Measurements from ENCODE around the gene CCDC192.
"Not testable (repeated sequence)": the region's sequence is repeated elsewhere in the genome, so short reads cannot be mapped to it uniquely, and the experiment has no call there.

CCDC192 gene

GRCh38 chr5:127679691-127680330, 23.4 kb upstream of the CCDC192 start:
- not testable (repeated sequence) for H3K36me3 ChIP-seq (ENCODE audit: control insufficient read depth, insufficient read depth, low read length); H3K9me3 ChIP-seq (ENCODE audit: control insufficient read depth, insufficient read depth, low read length)

GRCh38 chr5:127680595-127680994, 22.6 kb upstream of the CCDC192 start:
- Histone ChIP-seq H3K9ac (ENCODE audit: low read depth, low read length) (no peak overlapping the region), H3K4me3 (ENCODE audit: low read depth, low read length) (no peak overlapping the region), H3K27ac (ENCODE audit: low read depth, low read length) (no peak overlapping the region), H3K9me3 (ENCODE audit: control insufficient read depth, insufficient read depth, low read length) (no peaks in the 10 kb centered on the region), H3K36me3 (ENCODE audit: control insufficient read depth, insufficient read depth, low read length) (no peaks in the 10 kb centered on the region), H3K27me3 (ENCODE audit: control insufficient read depth, insufficient read depth, low read length) (no peaks in the 10 kb centered on the region), H3K4me1 (ENCODE audit: control insufficient read depth, insufficient read depth, low read length) (no peaks in the 10 kb centered on the region)

More at GRCh38 chr5:127679691-127680330, 23.4 kb upstream of the CCDC192 start:
- not testable (repeated sequence) for H3K4me1 ChIP-seq (ENCODE audit: control insufficient read depth, insufficient read depth, low read length); H3K9ac ChIP-seq (ENCODE audit: low read depth, low read length); H3K27ac ChIP-seq (ENCODE audit: low read depth, low read length); H3K27me3 ChIP-seq (ENCODE audit: control insufficient read depth, insufficient read depth, low read length); H3K4me3 ChIP-seq (ENCODE audit: low read depth, low read length)

GRCh38 chr5:127683008-127683407, 20.2 kb upstream of the CCDC192 start:
- H3K4me1 ChIP-seq (ENCODE audit: control insufficient read depth, insufficient read depth, low read length): no peaks in the 10 kb centered on the region
- no peaks in the 10 kb centered on the region for H3K36me3 ChIP-seq (ENCODE audit: control insufficient read depth, insufficient read depth, low read length)
- H3K27ac ChIP-seq (ENCODE audit: low read depth, low read length): no peak overlapping the region
- no peak overlapping the region for H3K9ac ChIP-seq (ENCODE audit: low read depth, low read length)
- no peak overlapping the region for H3K4me3 ChIP-seq (ENCODE audit: low read depth, low read length)
- H3K27me3 ChIP-seq (ENCODE audit: control insufficient read depth, insufficient read depth, low read length): no peaks in the 10 kb centered on the region
- no peaks in the 10 kb centered on the region for H3K9me3 ChIP-seq (ENCODE audit: control insufficient read depth, insufficient read depth, low read length)

GRCh38 chr5:127684726-127685467, 18.3 kb upstream of the CCDC192 start:
- no peaks in the 10 kb centered on the region for H3K36me3 ChIP-seq (ENCODE audit: control insufficient read depth, insufficient read depth, low read length)
- no peak overlapping the region for H3K9ac ChIP-seq (ENCODE audit: low read depth, low read length)
- H3K9me3 ChIP-seq (ENCODE audit: control insufficient read depth, insufficient read depth, low read length): no peaks in the 10 kb centered on the region
- no peaks in the 10 kb centered on the region for H3K4me1 ChIP-seq (ENCODE audit: control insufficient read depth, insufficient read depth, low read length)
- H3K4me3 ChIP-seq (ENCODE audit: low read depth, low read length): no peak overlapping the region
- no peaks in the 10 kb centered on the region for H3K27me3 ChIP-seq (ENCODE audit: control insufficient read depth, insufficient read depth, low read length)
- no peak overlapping the region for H3K27ac ChIP-seq (ENCODE audit: low read depth, low read length)

- no peaks in the 10 kb centered on the region for H3K9me3 ChIP-seq (ENCODE audit: control insufficient read depth, insufficient read depth, low read length)
- no peaks in the 10 kb centered on the region for H3K4me1 ChIP-seq (ENCODE audit: control insufficient read depth, insufficient read depth, low read length)
- H3K27me3 ChIP-seq (ENCODE audit: control insufficient read depth, insufficient read depth, low read length): no peaks in the 10 kb centered on the region
- H3K9ac ChIP-seq (ENCODE audit: low read depth, low read length): no peak overlapping the region
- H3K4me3 ChIP-seq (ENCODE audit: low read depth, low read length): no peak overlapping the region
- H3K27ac ChIP-seq (ENCODE audit: low read depth, low read length): no peak overlapping the region
- H3K36me3 ChIP-seq (ENCODE audit: control insufficient read depth, insufficient read depth, low read length): no peaks in the 10 kb centered on the region
These were observed 17.5 kb upstream of the CCDC192 start for GRCh38 chr5:127685662-127686061.

- H3K27ac ChIP-seq (ENCODE audit: low read depth, low read length): no peak overlapping the region
- H3K9ac ChIP-seq (ENCODE audit: low read depth, low read length): no peak overlapping the region
- H3K9me3 ChIP-seq (ENCODE audit: control insufficient read depth, insufficient read depth, low read length): no peaks in the 10 kb centered on the region
- H3K27me3 ChIP-seq (ENCODE audit: control insufficient read depth, insufficient read depth, low read length): no peaks in the 10 kb centered on the region
- H3K4me3 ChIP-seq (ENCODE audit: low read depth, low read length): no peak overlapping the region
- H3K36me3 ChIP-seq (ENCODE audit: control insufficient read depth, insufficient read depth, low read length): no peaks in the 10 kb centered on the region
- no peaks in the 10 kb centered on the region for H3K4me1 ChIP-seq (ENCODE audit: control insufficient read depth, insufficient read depth, low read length)
These were observed 16.8 kb upstream of the CCDC192 start for GRCh38 chr5:127686424-127686823.

GRCh38 chr5:127694518-127695171, 8.5 kb upstream of the CCDC192 start:
- Histone ChIP-seq H3K27ac (ENCODE audit: low read depth, low read length) (no peak overlapping the region), H3K27me3 (ENCODE audit: control insufficient read depth, insufficient read depth, low read length) (no peaks in the 10 kb centered on the region), H3K9me3 (ENCODE audit: control insufficient read depth, insufficient read depth, low read length) (no peaks in the 10 kb centered on the region), H3K4me3 (ENCODE audit: low read depth, low read length) (no peak overlapping the region), H3K36me3 (ENCODE audit: control insufficient read depth, insufficient read depth, low read length) (no peaks in the 10 kb centered on the region), H3K4me1 (ENCODE audit: control insufficient read depth, insufficient read depth, low read length) (no peaks in the 10 kb centered on the region), H3K9ac (ENCODE audit: low read depth, low read length) (no peak overlapping the region)

- Histone ChIP-seq H3K9me3 (ENCODE audit: control insufficient read depth, insufficient read depth, low read length) (no peaks in the 10 kb centered on the region), H3K27ac (ENCODE audit: low read depth, low read length) (no peak overlapping the region), H3K27me3 (ENCODE audit: control insufficient read depth, insufficient read depth, low read length) (no peaks in the 10 kb centered on the region), H3K4me1 (ENCODE audit: control insufficient read depth, insufficient read depth, low read length) (no peaks in the 10 kb centered on the region), H3K4me3 (ENCODE audit: low read depth, low read length) (no peak overlapping the region), H3K36me3 (ENCODE audit: control insufficient read depth, insufficient read depth, low read length) (no peaks in the 10 kb centered on the region), H3K9ac (ENCODE audit: low read depth, low read length) (no peak overlapping the region)
These were observed 7.8 kb upstream of the CCDC192 start for GRCh38 chr5:127695346-127695745.

- Histone ChIP-seq H3K4me3 (ENCODE audit: low read depth, low read length) (no peak overlapping the region), H3K9ac (ENCODE audit: low read depth, low read length) (no peak overlapping the region), H3K36me3 (ENCODE audit: control insufficient read depth, insufficient read depth, low read length) (no peaks in the 10 kb centered on the region), H3K27ac (ENCODE audit: low read depth, low read length) (no peak overlapping the region), H3K27me3 (ENCODE audit: control insufficient read depth, insufficient read depth, low read length) (no peaks in the 10 kb centered on the region), H3K9me3 (ENCODE audit: control insufficient read depth, insufficient read depth, low read length) (no peaks in the 10 kb centered on the region), H3K4me1 (ENCODE audit: control insufficient read depth, insufficient read depth, low read length) (no peaks in the 10 kb centered on the region)
These were observed 6.5 kb upstream of the CCDC192 start for GRCh38 chr5:127696683-127697082.

GRCh38 chr5:127697894-127698600, 5.1 kb upstream of the CCDC192 start:
- Histone ChIP-seq H3K4me3 (ENCODE audit: low read depth, low read length) (no peak overlapping the region), H3K4me1 (ENCODE audit: control insufficient read depth, insufficient read depth, low read length) (no peaks in the 10 kb centered on the region), H3K36me3 (ENCODE audit: control insufficient read depth, insufficient read depth, low read length) (no peaks in the 10 kb centered on the region), H3K27me3 (ENCODE audit: control insufficient read depth, insufficient read depth, low read length) (no peaks in the 10 kb centered on the region), H3K9ac (ENCODE audit: low read depth, low read length) (no peak overlapping the region), H3K9me3 (ENCODE audit: control insufficient read depth, insufficient read depth, low read length) (no peaks in the 10 kb centered on the region), H3K27ac (ENCODE audit: low read depth, low read length) (no peak overlapping the region)

- no peak overlapping the region for H3K9ac ChIP-seq (ENCODE audit: low read depth, low read length)
- H3K4me3 ChIP-seq (ENCODE audit: low read depth, low read length): no peak overlapping the region
- H3K27me3 ChIP-seq (ENCODE audit: control insufficient read depth, insufficient read depth, low read length): no peaks in the 10 kb centered on the region
- no peaks in the 10 kb centered on the region for H3K4me1 ChIP-seq (ENCODE audit: control insufficient read depth, insufficient read depth, low read length)
- H3K36me3 ChIP-seq (ENCODE audit: control insufficient read depth, insufficient read depth, low read length): no peaks in the 10 kb centered on the region
- no peak overlapping the region for H3K27ac ChIP-seq (ENCODE audit: low read depth, low read length)
- no peaks in the 10 kb centered on the region for H3K9me3 ChIP-seq (ENCODE audit: control insufficient read depth, insufficient read depth, low read length)
These were observed 3.8 kb upstream of the CCDC192 start for GRCh38 chr5:127699416-127699815.
